GM12878 (cell line): ENCODE results near the gene GNAI2. TPM values are rescaled to one million over a fixed set of nuclear protein-coding genes. Genes with fewer than 3 reads are reported as not detected.

Experiments
- ATAC-seq: fragments of 200-7000 bp; cut with Tn5 transposase; 3 replicates; pipeline ENCODE4 v1.9.1; 2020; ENCODE audit warnings: mild to moderate bottlenecking, moderate library complexity
- BruUV-seq: library from RNA; stranded (reverse); fragments of 400-500 nt; replicated peaks from 2 replicates; lab custom pipeline; 2021; lab: Mats Ljungman, UMichigan
- CTCF ChIA-PET: fragments of 300-600 bp; sonication (Branson Sonifier 250); formaldehyde crosslinking; extraction: SDS; loops from one replicate; lab custom pipeline; 2021; ENCODE audit warnings: inconsistent platforms; lab: Yijun Ruan, JAX
- POLR2A ChIA-PET: fragments of 350-600 bp; formaldehyde crosslinking; extraction: SDS; loops from one replicate; lab custom pipeline; 2021; ENCODE audit warnings: inconsistent platforms; lab: Charles Lee
- RAD21 ChIA-PET: fragments of 300-600 bp; sonication (Branson Sonifier 250); formaldehyde crosslinking; loops from one replicate; lab custom pipeline; 2023; ENCODE audit warnings: antibody characterized with exemption; ENCODE audit not compliant: unreplicated experiment; lab: Charles Lee
- SMC1A ChIA-PET: fragments of 300-600 bp; sonication (Branson Sonifier 250); formaldehyde crosslinking; loops from one replicate; lab custom pipeline; 2023; ENCODE audit not compliant: unreplicated experiment, uncharacterized antibody; lab: Charles Lee
- DNase-seq: peaks from one replicate; pipeline ENCODE4 v3.0.0-alpha.2; 2011; ENCODE audit warnings: low read depth, low spot score
- FAIRE-seq: peaks from 3 replicates; lab custom pipeline; 2011; peaks lifted over from hg19 to GRCh38; lab: Jason Lieb, UNC
- H2AFZ ChIP-seq: 2 replicates; pipeline ENCODE4 v1.6.0; 2011; ENCODE audit warnings: low read depth, low read length, control low read depth; ENCODE audit not compliant: control insufficient read depth
- H3K27ac ChIP-seq: 2 replicates; pipeline ENCODE4 v1.5.1; 2011; ENCODE audit warnings: control low read depth; ENCODE audit not compliant: control insufficient read depth, insufficient read depth
- H3K27me3 ChIP-seq, 2 experiments: replicated peaks in 1 of 2; 2 replicates each; pipeline versions ENCODE4 v1.6.0 to v1.6.1; 2011; ENCODE audit warnings: low read length in 1 of 2; ENCODE audit not compliant: control insufficient read depth in 2 of 2, insufficient read depth in 2 of 2
- H3K36me3 ChIP-seq, 2 experiments: 2 replicates each; pipeline ENCODE4 v1.5.1; 2011; ENCODE audit warnings: low read length in 1 of 2; ENCODE audit not compliant: control insufficient read depth in 2 of 2, insufficient read depth in 2 of 2
- H3K4me1 ChIP-seq: 2 replicates; pipeline ENCODE4 v1.6.1; 2011; ENCODE audit warnings: mild to moderate bottlenecking, low read length, moderate library complexity, mixed read lengths; ENCODE audit not compliant: control insufficient read depth, insufficient read depth
- H3K4me2 ChIP-seq: 2 replicates; pipeline ENCODE4 v1.6.0; 2011; ENCODE audit warnings: control low read depth; ENCODE audit not compliant: control insufficient read depth, insufficient read depth
- H3K4me3 ChIP-seq: fragments of 200-600 bp; sonication (generic); 2 replicates; pipeline ENCODE4 v1.5.1; 2016
- H3K79me2 ChIP-seq: 2 replicates; pipeline ENCODE4 v1.6.0; 2011; ENCODE audit warnings: low read length; ENCODE audit not compliant: control insufficient read depth, insufficient read depth
- H3K9ac ChIP-seq: 2 replicates; pipeline ENCODE4 v1.8.0; 2011; ENCODE audit warnings: low read length, control low read depth, mixed read lengths; ENCODE audit not compliant: control insufficient read depth, insufficient read depth
- H3K9me3 ChIP-seq: replicated peaks from 3 replicates; pipeline ENCODE4 v1.5.1; 2011; ENCODE audit warnings: mild to moderate bottlenecking, low read length; ENCODE audit not compliant: control insufficient read depth, insufficient read depth
- H4K20me1 ChIP-seq: 2 replicates; pipeline ENCODE4 v1.6.0; 2011; ENCODE audit not compliant: control insufficient read depth, insufficient read depth
- CEBPB ChIP-seq, 2 experiments: fragments of 150-350 bp in 1 of 2; IDR thresholded peaks; 2 replicates each; pipeline ENCODE4 v1.6.1; 2012 to 2014; ENCODE audit warnings: low read depth in 2 of 2, low read length in 2 of 2, borderline replicate concordance in 1 of 2, inconsistent platforms in 1 of 2
- HSF1 ChIP-seq: fragments of 150-350 bp; IDR thresholded peaks from 2 replicates; pipeline ENCODE4 v1.6.1; 2014; ENCODE audit warnings: mild to moderate bottlenecking, low read depth, low read length
- NFYA ChIP-seq: IDR thresholded peaks from 2 replicates; pipeline ENCODE4 v1.6.1; 2011; ENCODE audit warnings: low read depth, mild to moderate bottlenecking, low read length, improper control_type of control experiment, borderline replicate concordance
- WGBS: methylation state at CpG from one replicate; pipeline ENCODE4 v1.1.6; 2016; ENCODE audit warnings: low lambda C conversion rate; ENCODE audit not compliant: insufficient replicate concordance, insufficient coverage; ENCODE audit errors: missing lambda C conversion rate; 5-methylcytosine and 5-hydroxymethylcytosine counted together
- in situ Hi-C: fragments of 300-500 bp; cut with MboI; formaldehyde crosslinking; loops from 9 replicates; pipeline ENCODE4 v1.14.3; 2018; ENCODE audit warnings: mixed read lengths
- intact Hi-C: fragments of 100-400 bp; cut with micrococcal nuclease; formaldehyde crosslinking; loops from one replicate; pipeline ENCODE4 v1.14.2; 2022; ENCODE audit not compliant: unreplicated experiment
- polyA plus RNA-seq, 11 experiments: library from polyadenylated mRNA; depleted of rRNA in 4 of 11; unstranded in 6 of 11; stranded (reverse) in 5 of 11; fragments of >200 nt; fragmentation: Nextera tagmentation in 4 of 11; fragmentation: Illumina TruSeq in 1 of 11; extraction: Ambion mirVana in 4 of 11; extraction: Trizol in 1 of 11; gene quantifications; 1 replicate in 1 of 11; 2 replicates in 10 of 11; pipeline versions ENCODE4 v1.2.1 to v1.2.3, GENCODE V29; 2011 to 2016; ENCODE audit warnings: inconsistent platforms in 2 of 11, missing spikeins in 2 of 11, low read depth in 1 of 11
- total RNA-seq, 4 experiments: library from RNA; depleted of rRNA in 3 of 4; stranded (reverse); fragments of >200 nt in 3 of 4; fragmentation: Illumina TruSeq in 1 of 4; extraction: Trizol in 1 of 4; gene quantifications; 2 replicates each; pipeline versions ENCODE4 v1.2.1 to v1.2.3, GENCODE V29; 2013 to 2021

GNAI2 gene
- total and polyA plus RNA-seq, 10 of the 15 experiments (the other 5 are each of a cell fraction or from before 2014, with no cell fraction given), result 5.0 to 346 (median 237) TPM

- TF ChIP-seq CEBPB (IDR thresholded peaks at IDR 0.05; ENCODE audit: borderline replicate concordance in 1 of 2, low read depth in 2 of 2, low read length in 2 of 2) (no peak), NFYA (no peak)
- TF ChIP-seq, all 136 proteins: peak for 0
These were observed 42.3 kb downstream of the GNAI2 start (continued) for GRCh38 chr3:50278123-50278879.

GRCh38 chr3:50278880-50279224, 42.8 kb downstream of the GNAI2 start, which contains the start of gene LSMEM2:
TSS of gene LSMEM2 (plus strand) at chr3:50279087. CDS start at chr3:50279114, 27 bp downstream.
- intact Hi-C loops, result no loop called here
- ATAC-seq, result no peak
- H3K4me1 ChIP-seq, result no peaks in the 10 kb centered on the region
- H2AFZ ChIP-seq, result no peak within 1 kb of the TSS
- no peak for TF ChIP-seq HSF1
- TF ChIP-seq, all 136 proteins: peak for 0
- Histone ChIP-seq H3K79me2 (no peaks in the 10 kb centered on the region), H3K9ac (no peak within 1 kb of the TSS), H3K4me2 (no peak within 1 kb of the TSS), H4K20me1 (no peaks in the 10 kb centered on the region), H3K27me3 (peaks cover 7 to 8% of the 10 kb centered on the region in 2 experiments; a peak in 3 of 4 replicates), H3K36me3 (no peaks in the 10 kb centered on the region), H3K9me3 (no peaks in the 10 kb centered on the region), H3K27ac (no peak within 1 kb of the TSS), H3K4me3 (no peak within 1 kb of the TSS)
- POLR2A ChIA-PET, result interaction anchor here (0.6 to 1.1 kb wide), 2 partner anchors 18 to 888 kb away, joined by 4 to 5 read pairs; no protein-coding TSS in a partner anchor
- no TSS peak for BruUV-seq
- CTCF ChIA-PET, result interaction anchor here (1.8 to 2.4 kb wide), 2 partner anchors 46 to 87 kb away, joined by 6 to 7 read pairs; partner anchors contain the start of gene GNAT1
- SMC1A ChIA-PET, result interaction anchor here (1.3 kb wide), 1 partner anchor 84 kb away, joined by 5 read pairs; no protein-coding TSS in a partner anchor
- RAD21 ChIA-PET, result interaction anchor here (0.5 to 0.7 kb wide), 2 partner anchors 46 to 464 kb away, joined by 3 read pairs; no protein-coding TSS in a partner anchor
- in situ Hi-C loops, result no loop called here
- 14% methylated on average over 2 of the region's 2 CpGs for WGBS
- DNase-seq (no peak), FAIRE-seq (no peak)
